B cell (primary cell): ENCODE measurements around the gene SCARB1. TPM values are rescaled to one million over a fixed set of nuclear protein-coding genes. Genes with fewer than 3 reads are reported as not detected.

ENCODE experiments used
- ATAC-seq: fragments of 200-7000 bp; cut with Tn5 transposase; one replicate; pipeline ENCODE4 v1.10.0; 2021; ENCODE audit warnings: low read depth, mild to moderate bottlenecking, moderate number of reproducible peaks, moderate library complexity
- CTCF ChIA-PET: fragments of 350-600 bp; sonication (Branson Sonifier 250); formaldehyde crosslinking; loops from one replicate; lab custom pipeline; 2021; ENCODE audit warnings: antibody characterized with exemption, inconsistent platforms; lab: Charles Lee
- POLR2A ChIA-PET: fragments of 350-600 bp; sonication (Branson Sonifier 250); formaldehyde crosslinking; loops from one replicate; lab custom pipeline; 2021; ENCODE audit warnings: antibody characterized with exemption; lab: Charles Lee
- DNase-seq: peaks from one replicate; pipeline ENCODE4 v3.0.0; 2013
- H2AFZ ChIP-seq: 2 replicates; pipeline ENCODE4 v1.6.1; 2012; ENCODE audit warnings: mild to moderate bottlenecking, low read depth, low read length; ENCODE audit not compliant: insufficient read depth, poor library complexity, severe bottlenecking
- H3K27ac ChIP-seq, 2 donors: 1 replicate in 1 of 2; 2 replicates in 1 of 2; pipeline ENCODE4 v1.5.1; 2012 to 2013; ENCODE audit warnings: low read length in 2 of 2, mild to moderate bottlenecking in 2 of 2, moderate library complexity in 1 of 2
- H3K27me3 ChIP-seq, 4 experiments: fragments of 200-600 bp in 1 of 4; sonication (generic) in 1 of 4; replicated peaks in 1 of 4; 1 replicate in 2 of 4; 2 replicates in 2 of 4; pipeline versions ENCODE4 v1.6.1 to v1.7.0; 2013 to 2016; ENCODE audit warnings: low read length in 3 of 4, mild to moderate bottlenecking in 2 of 4, mixed read lengths in 1 of 4, moderate library complexity in 1 of 4; ENCODE audit not compliant: insufficient read depth in 4 of 4, control insufficient read depth in 3 of 4; ENCODE audit errors: control extremely low read depth in 1 of 4
- H3K36me3 ChIP-seq, 2 experiments: replicated peaks in 1 of 2; 1 replicate in 1 of 2; 2 replicates in 1 of 2; pipeline versions ENCODE4 v1.6.1 to v1.7.1; 2013; ENCODE audit warnings: low read length in 1 of 2; ENCODE audit not compliant: insufficient read depth in 2 of 2, control insufficient read depth in 1 of 2; ENCODE audit errors: control extremely low read depth in 1 of 2, extremely low read depth in 1 of 2
- H3K4me1 ChIP-seq, 2 donors: fragments of 200-600 bp in 1 of 2; sonication (generic) in 1 of 2; 1 replicate in 1 of 2; 2 replicates in 1 of 2; pipeline versions ENCODE4 v1.5.1 to v1.6.1; 2013 to 2017; ENCODE audit warnings: low read length in 2 of 2; ENCODE audit not compliant: control insufficient read depth in 2 of 2, insufficient read depth in 2 of 2
- H3K4me2 ChIP-seq: replicated peaks from 2 replicates; pipeline ENCODE3; 2012; ENCODE audit warnings: mild to moderate bottlenecking, low read depth, low read length; ENCODE audit not compliant: poor library complexity, severe bottlenecking
- H3K4me3 ChIP-seq, 5 experiments: fragments of 200-600 bp in 1 of 5; sonication (generic) in 1 of 5; 1 replicate in 3 of 5; 2 replicates in 2 of 5; pipeline versions ENCODE4 v1.5.1 to v1.7.0; 2011 to 2016; ENCODE audit warnings: low read length in 4 of 5, mild to moderate bottlenecking in 4 of 5, low read depth in 2 of 5, control low read depth in 1 of 5, moderate library complexity in 1 of 5; ENCODE audit not compliant: insufficient read depth in 1 of 5; ENCODE audit errors: control extremely low read depth in 1 of 5, extremely low read depth in 1 of 5
- H3K79me2 ChIP-seq: fragments of 200-600 bp; sonication (generic); one replicate; pipeline ENCODE4 v1.6.0; 2016; ENCODE audit warnings: low read length; ENCODE audit not compliant: control insufficient read depth, insufficient read depth
- H3K9ac ChIP-seq: fragments of 200-600 bp; sonication (generic); 2 replicates; pipeline ENCODE4 v1.6.1; 2017; ENCODE audit warnings: mild to moderate bottlenecking, low read length, moderate library complexity
- H3K9me3 ChIP-seq, 3 donors: one replicate each; pipeline versions ENCODE4 v1.6.1 to v1.7.1; 2013; ENCODE audit warnings: low read length in 2 of 3; ENCODE audit not compliant: control insufficient read depth in 2 of 3, insufficient read depth in 1 of 3; ENCODE audit errors: control extremely low read depth in 1 of 3
- H4K20me1 ChIP-seq: 2 replicates; pipeline ENCODE4 v1.6.0; 2012; ENCODE audit warnings: mild to moderate bottlenecking, low read length; ENCODE audit not compliant: insufficient read depth, control insufficient read depth, poor library complexity, severe bottlenecking
- H3K27ac Mint-ChIP-seq: one replicate; pipeline ENCODE4 v1.8.0; 2021; ENCODE audit warnings: mixed read lengths
- H3K27me3 Mint-ChIP-seq: one replicate; pipeline ENCODE4 v1.8.0; 2021; ENCODE audit warnings: mixed read lengths
- H3K4me1 Mint-ChIP-seq: one replicate; pipeline ENCODE4 v1.8.0; 2021; ENCODE audit warnings: mixed read lengths
- H3K4me3 Mint-ChIP-seq: one replicate; pipeline ENCODE4 v1.8.0; 2021; ENCODE audit warnings: mixed read lengths
- H3K9me3 Mint-ChIP-seq: one replicate; pipeline ENCODE4 v1.8.0; 2022; ENCODE audit warnings: mixed read lengths; ENCODE audit not compliant: insufficient read depth
- EZH2 ChIP-seq: IDR thresholded peaks from 2 replicates; pipeline ENCODE4 v1.6.1; 2012; ENCODE audit warnings: borderline replicate concordance, low read depth, mild to moderate bottlenecking, moderate library complexity, low read length; ENCODE audit not compliant: insufficient read depth, poor library complexity, severe bottlenecking
- WGBS: methylation state at CpG from one replicate; pipeline ENCODE4 v1.1.5; 2013; ENCODE audit warnings: missing lambda C conversion rate; ENCODE audit not compliant: insufficient coverage; 5-methylcytosine and 5-hydroxymethylcytosine counted together
- intact Hi-C: fragments of 100-400 bp; cut with micrococcal nuclease; formaldehyde crosslinking; loops from one replicate; pipeline ENCODE4 v1.10.0; 2022
- polyA plus RNA-seq: library from polyadenylated mRNA; depleted of rRNA; stranded (reverse); fragments of >200 nt; gene quantifications from 2 replicates; pipeline ENCODE4 v1.2.3, GENCODE V29; 2012
- total RNA-seq, 2 donors: library from RNA; stranded (reverse); fragments of 120-200 nt in 1 of 2; gene quantifications; 1 replicate in 1 of 2; 2 replicates in 1 of 2; pipeline versions ENCODE4 v1.2.3 to v1.2.4, GENCODE V29; 2013 to 2022
- TF ChIP-seq, protein P1 (sequence below): fragments of 200-600 bp; IDR thresholded peaks from one replicate; pipeline ENCODE4 v1.8.0; 2022; ENCODE audit warnings: antibody characterized with exemption, mild to moderate bottlenecking

SCARB1 gene
- total and polyA plus RNA-seq, 2 donors (not counting 1 experiment from before 2014, with no cell fraction given), result 26.8 to 30.7 TPM

GRCh38 chr12:124866883-124867400 is 3.3 kb upstream of the SCARB1 start:
- no peak overlapping the region for H3K27ac ChIP-seq

DNA sequence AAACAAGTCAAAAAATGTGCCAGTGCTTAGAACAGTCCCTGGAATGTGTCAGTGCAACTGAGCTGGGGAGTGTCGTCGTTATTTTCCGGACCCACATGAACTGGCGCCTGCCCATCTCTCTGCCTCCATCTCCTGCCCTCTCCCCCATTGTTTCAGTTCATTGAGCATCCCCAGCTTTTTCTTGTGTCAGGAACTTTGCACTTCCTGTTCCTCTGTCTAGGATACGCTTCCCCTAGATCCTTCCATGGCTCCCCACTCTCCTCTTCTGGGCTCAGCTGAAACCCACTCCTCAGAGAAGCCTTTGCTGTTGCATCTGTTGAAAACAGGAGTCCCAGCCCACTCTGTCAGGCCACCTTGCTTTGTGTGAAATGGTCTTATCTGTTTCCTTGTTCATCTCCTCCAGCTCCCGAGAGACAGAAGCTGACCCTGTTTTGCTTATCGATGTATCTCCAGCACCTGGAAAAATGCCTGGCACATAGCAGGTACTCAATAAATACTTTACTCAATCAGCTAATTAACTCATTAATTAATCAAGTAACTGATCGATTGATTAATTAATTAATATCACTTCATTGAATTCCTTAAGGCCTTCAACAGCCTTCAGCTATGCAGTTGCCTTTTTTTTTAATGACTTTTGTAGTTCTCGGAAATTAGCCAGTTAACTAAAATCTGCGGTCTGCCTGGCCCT is 2.7 kb upstream of the SCARB1 start:
- Histone ChIP-seq H2AFZ (no peak overlapping the region), H3K27me3 (no peaks in the 10 kb centered on the region), H4K20me1 (no peaks in the 10 kb centered on the region), H3K4me2 (no peak overlapping the region), H3K4me1 (peaks cover 34 to 47% of the 10 kb centered on the region in 2 donors), H3K79me2 (no peaks in the 10 kb centered on the region), H3K4me3 (no peak overlapping the region), H3K27ac (no peak overlapping the region), H3K9me3 (no peaks in the 10 kb centered on the region), H3K9ac (no peak overlapping the region), H3K36me3 (no peaks in the 10 kb centered on the region)
- ChIA-PET POLR2A (no interaction called here), CTCF (interaction anchor here (1.0 to 1.4 kb wide), 2 partner anchors 33 to 41 kb away, joined by 3 read pairs; no protein-coding TSS in a partner anchor)
- no peaks in the 10 kb centered on the region for H3K9me3 Mint-ChIP-seq
- peaks cover 44% of the 10 kb centered on the region for H3K4me1 Mint-ChIP-seq
- ATAC-seq, result no peak
- peak overlapping the region; percentile 30 for H3K4me3 Mint-ChIP-seq
- H3K27me3 Mint-ChIP-seq, result no peaks in the 10 kb centered on the region
- no peak overlapping the region for H3K27ac Mint-ChIP-seq
- TF ChIP-seq, protein P1, sequence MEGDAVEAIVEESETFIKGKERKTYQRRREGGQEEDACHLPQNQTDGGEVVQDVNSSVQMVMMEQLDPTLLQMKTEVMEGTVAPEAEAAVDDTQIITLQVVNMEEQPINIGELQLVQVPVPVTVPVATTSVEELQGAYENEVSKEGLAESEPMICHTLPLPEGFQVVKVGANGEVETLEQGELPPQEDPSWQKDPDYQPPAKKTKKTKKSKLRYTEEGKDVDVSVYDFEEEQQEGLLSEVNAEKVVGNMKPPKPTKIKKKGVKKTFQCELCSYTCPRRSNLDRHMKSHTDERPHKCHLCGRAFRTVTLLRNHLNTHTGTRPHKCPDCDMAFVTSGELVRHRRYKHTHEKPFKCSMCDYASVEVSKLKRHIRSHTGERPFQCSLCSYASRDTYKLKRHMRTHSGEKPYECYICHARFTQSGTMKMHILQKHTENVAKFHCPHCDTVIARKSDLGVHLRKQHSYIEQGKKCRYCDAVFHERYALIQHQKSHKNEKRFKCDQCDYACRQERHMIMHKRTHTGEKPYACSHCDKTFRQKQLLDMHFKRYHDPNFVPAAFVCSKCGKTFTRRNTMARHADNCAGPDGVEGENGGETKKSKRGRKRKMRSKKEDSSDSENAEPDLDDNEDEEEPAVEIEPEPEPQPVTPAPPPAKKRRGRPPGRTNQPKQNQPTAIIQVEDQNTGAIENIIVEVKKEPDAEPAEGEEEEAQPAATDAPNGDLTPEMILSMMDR, result no peak
- TF ChIP-seq EZH2, result no peak
- 92% methylated on average over 9 of the region's 10 CpGs for WGBS
- no peak for DNase-seq
- intact Hi-C loops, result no loop called here

More at GRCh38 chr12:124866883-124867400, 3.3 kb upstream of the SCARB1 start:
- Mint-ChIP-seq H3K27ac (peak overlapping the region; percentile 18), H3K27me3 (no peaks in the 10 kb centered on the region), H3K9me3 (no peaks in the 10 kb centered on the region), H3K4me1 (peaks cover 38% of the 10 kb centered on the region), H3K4me3 (peak overlapping the region; percentile 2)
- DNase-seq (no peak), ATAC-seq (no peak)
- H3K36me3 ChIP-seq, result no peaks in the 10 kb centered on the region
- H4K20me1 ChIP-seq, result no peaks in the 10 kb centered on the region
- peaks cover 34 to 41% of the 10 kb centered on the region in 2 donors for H3K4me1 ChIP-seq
- POLR2A ChIA-PET, result no interaction called here
- H2AFZ ChIP-seq, result no peak overlapping the region
- no peaks in the 10 kb centered on the region for H3K27me3 ChIP-seq
- H3K9ac ChIP-seq, result no peak overlapping the region
- H3K4me2 ChIP-seq, result no peak overlapping the region
- intact Hi-C loops, result no loop called here
- 85% methylated on average over 7 of the region's 9 CpGs for WGBS
- H3K9me3 ChIP-seq, result no peaks in the 10 kb centered on the region
- no peak overlapping the region for H3K4me3 ChIP-seq
- H3K79me2 ChIP-seq, result no peaks in the 10 kb centered on the region
- CTCF ChIA-PET, result interaction anchor here (1.0 to 1.4 kb wide), 2 partner anchors 33 to 40 kb away, joined by 3 read pairs; no protein-coding TSS in a partner anchor
- TF ChIP-seq EZH2, result no peak
- TF ChIP-seq, protein P1, result no peak
